Measurements from ENCODE around the gene RRAGA.
"Not testable (repeated sequence)": the region's sequence is repeated elsewhere in the genome, so short reads cannot be mapped to it uniquely, and the experiment has no call there.

RRAGA gene

GRCh38 chr9:19085295-19085694 is 36.1 kb downstream of the RRAGA start:
- DNase-seq (ENCODE audit: low read depth), result no peak

DNA sequence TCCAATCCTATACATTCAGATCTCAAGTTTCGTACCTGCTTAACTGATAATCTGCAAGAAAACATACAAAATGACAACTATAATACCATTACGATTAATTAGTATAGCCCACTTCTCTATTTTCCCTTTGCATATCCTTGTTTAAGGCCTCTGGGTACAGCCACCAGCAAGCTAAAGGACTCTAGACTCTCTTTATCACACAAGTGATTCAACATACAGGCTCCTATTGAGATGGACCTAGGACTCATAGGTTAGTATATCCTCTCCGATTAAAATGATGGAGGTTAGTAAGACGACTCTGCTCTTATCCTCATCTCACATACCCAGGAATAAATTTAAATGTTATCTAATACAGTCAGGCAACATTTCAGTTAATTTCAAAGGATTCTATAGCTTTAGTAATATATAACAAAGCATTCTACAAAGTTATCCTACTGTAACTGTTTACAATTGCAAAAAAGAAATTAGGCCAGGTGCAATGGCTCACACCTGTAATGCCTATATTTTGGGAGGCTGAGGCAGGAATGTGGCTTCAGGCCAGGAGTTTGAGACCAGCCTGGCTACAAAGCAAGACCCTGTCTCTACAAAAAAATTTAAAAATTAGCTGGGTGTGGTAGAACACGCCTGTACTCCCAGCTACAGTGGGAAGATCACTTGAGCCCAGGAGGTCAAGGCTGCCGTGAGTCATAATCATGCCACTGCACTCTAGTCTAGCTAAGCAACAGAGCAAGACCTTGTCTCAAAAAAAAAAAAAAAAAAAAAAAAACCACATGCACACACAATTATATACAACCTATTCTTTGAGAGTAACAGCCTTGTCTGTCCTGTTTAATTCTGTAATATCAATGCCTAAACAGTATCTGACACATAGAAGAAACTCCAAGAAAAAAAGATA is 38.1 kb downstream of the RRAGA start:
- DNase-seq (ENCODE audit: low read depth), result no peak

- not testable (repeated sequence) for DNase-seq (ENCODE audit: low read depth)
Measured at GRCh38 chr9:19097431-19097830, 48.2 kb downstream of the RRAGA start.
